Caco-2 (cell line): ENCODE results near the gene CBX4. TPM values are rescaled to one million over a fixed set of nuclear protein-coding genes. Genes with fewer than 3 reads are reported as not detected.

Experiments
- BruUV-seq: library from RNA; stranded (reverse); fragments of 400-500 nt; replicated peaks from 2 replicates; lab custom pipeline; 2021; lab: Mats Ljungman, UMichigan
- CTCF ChIA-PET: fragments of 300-600 bp; sonication (Branson Sonifier 250); formaldehyde crosslinking; loops from one replicate; lab custom pipeline; 2022; ENCODE audit warnings: antibody characterized with exemption; lab: Charles Lee
- POLR2A ChIA-PET: fragments of 300-600 bp; sonication (Branson Sonifier 250); formaldehyde crosslinking; loops from one replicate; lab custom pipeline; 2022; ENCODE audit warnings: antibody characterized with exemption; lab: Charles Lee
- DNase-seq, 2 experiments: peaks; one replicate each; pipeline versions ENCODE4 v3.0.0 to v3.0.0-alpha.2; 2020 to 2022
- H3K27me3 ChIP-seq: replicated peaks from 2 replicates; pipeline ENCODE4 v1.6.0; 2011; ENCODE audit warnings: low read length; ENCODE audit not compliant: control insufficient read depth, insufficient read depth
- H3K36me3 ChIP-seq: 2 replicates; pipeline ENCODE4 v1.5.1; 2011; ENCODE audit warnings: low read length; ENCODE audit not compliant: control insufficient read depth, insufficient read depth
- H3K4me1 ChIP-seq: fragments of 250-450 bp; sonication (Bioruptor Pico); 2 replicates; pipeline ENCODE4 v1.5.1; 2020; ENCODE audit warnings: mild to moderate bottlenecking
- H3K4me3 ChIP-seq: 2 replicates; pipeline ENCODE4 v1.5.1; 2011; ENCODE audit warnings: low read depth, mild to moderate bottlenecking, control low read depth, low read length
- H3K9me3 ChIP-seq: fragments of 250-450 bp; sonication (Bioruptor Pico); 2 replicates; pipeline ENCODE4 v1.5.1; 2020; ENCODE audit warnings: mild to moderate bottlenecking, moderate library complexity
- H3K27ac Mint-ChIP-seq: one replicate; pipeline ENCODE4 v1.8.0; 2022; ENCODE audit warnings: mixed read lengths; ENCODE audit not compliant: unreplicated experiment
- H3K27me3 Mint-ChIP-seq: one replicate; pipeline ENCODE4 v1.8.0; 2022; ENCODE audit warnings: mixed read lengths; ENCODE audit not compliant: insufficient read depth, unreplicated experiment
- H3K36me3 Mint-ChIP-seq: one replicate; pipeline ENCODE4 v1.8.0; 2022; ENCODE audit warnings: mild to moderate bottlenecking, mixed read lengths; ENCODE audit not compliant: insufficient read depth, unreplicated experiment
- H3K4me1 Mint-ChIP-seq: one replicate; pipeline ENCODE4 v1.8.0; 2022; ENCODE audit warnings: low read depth, mixed read lengths; ENCODE audit not compliant: unreplicated experiment
- H3K4me3 Mint-ChIP-seq: one replicate; pipeline ENCODE4 v1.8.0; 2022; ENCODE audit warnings: mild to moderate bottlenecking, moderate library complexity, mixed read lengths; ENCODE audit not compliant: unreplicated experiment
- H3K9me3 Mint-ChIP-seq: one replicate; pipeline ENCODE4 v1.8.0; 2022; ENCODE audit warnings: mixed read lengths; ENCODE audit not compliant: unreplicated experiment
- CTCF ChIP-seq, 2 experiments: fragments of 200-600 bp in 1 of 2; IDR thresholded peaks; 1 replicate in 1 of 2; 2 replicates in 1 of 2; pipeline versions ENCODE4 v1.5.1 to v1.8.0; 2011 to 2022; ENCODE audit warnings: antibody characterized with exemption in 1 of 2, control low read depth in 1 of 2, inconsistent platforms in 1 of 2, low read depth in 1 of 2, low read length in 1 of 2, mild to moderate bottlenecking in 1 of 2, moderate library complexity in 1 of 2; ENCODE audit not compliant: insufficient read depth in 1 of 2, severe bottlenecking in 1 of 2, unreplicated experiment in 1 of 2
- intact Hi-C: fragments of 100-400 bp; cut with micrococcal nuclease; formaldehyde crosslinking; loops from one replicate; pipeline ENCODE4 v1.10.0; 2022; ENCODE audit not compliant: unreplicated experiment
- total RNA-seq: library from RNA; stranded (reverse); gene quantifications from 2 replicates; pipeline ENCODE4 v1.2.3, GENCODE V29; 2022

CBX4 gene
- total RNA-seq, 1 experiment from 2014 or later, result 114 TPM

- POLR2A ChIA-PET, result interaction anchor here (0.6 kb wide), 2 partner anchors 46 to 56 kb away, joined by 3 to 5 read pairs; no protein-coding TSS in a partner anchor
- CTCF ChIA-PET, result interaction anchor here (0.7 to 1.6 kb wide), 2 partner anchors 25 to 38 kb away, joined by 4 to 7 read pairs; partner anchors contain the start of gene CBX8
- DNase-seq, result peak; percentile 46 to 61
- Mint-ChIP-seq H3K36me3 (peaks cover 95% of the 10 kb centered on the region), H3K9me3 (no peaks in the 10 kb centered on the region), H3K4me1 (peaks cover 7% of the 10 kb centered on the region), H3K27me3 (no peaks in the 10 kb centered on the region), H3K27ac (peak overlapping the region; percentile 45), H3K4me3 (no peak overlapping the region)
- TF ChIP-seq CTCF (IDR thresholded peaks at IDR 0.05; ENCODE audit: insufficient read depth in 1 of 2, low read depth in 1 of 2, low read length in 1 of 2, severe bottlenecking in 1 of 2, unreplicated experiment in 1 of 2), result peak; percentile 71 to 88
- Histone ChIP-seq H3K4me1 (peaks cover 40% of the 10 kb centered on the region), H3K4me3 (no peak overlapping the region), H3K9me3 (no peaks in the 10 kb centered on the region), H3K36me3 (peaks cover 5% of the 10 kb centered on the region), H3K27me3 (no peaks in the 10 kb centered on the region)
- BruUV-seq, result no TSS peak
- intact Hi-C loops, result loop anchor here (5.0 kb wide), 1 partner anchor 33 kb away; no protein-coding TSS in a partner anchor
Measured at GRCh38 chr17:79834565-79835469, 4.4 kb downstream of the CBX4 start.

- peaks cover 40% of the 10 kb centered on the region for H3K4me1 ChIP-seq
- no peaks in the 10 kb centered on the region for H3K9me3 ChIP-seq
- Mint-ChIP-seq H3K27ac (peak overlapping the region; percentile 45), H3K4me1 (peaks cover 7% of the 10 kb centered on the region), H3K9me3 (no peaks in the 10 kb centered on the region), H3K27me3 (no peaks in the 10 kb centered on the region), H3K36me3 (peaks cover 87% of the 10 kb centered on the region), H3K4me3 (no peak overlapping the region)
- no peak for DNase-seq
- H3K36me3 ChIP-seq, result peaks cover 5% of the 10 kb centered on the region
- no peak overlapping the region for H3K4me3 ChIP-seq
- intact Hi-C loops, result no loop called here
- BruUV-seq, result no TSS peak
- CTCF ChIA-PET, result interaction anchor here (1.0 kb wide), 1 partner anchor 22 kb away, joined by 3 read pairs; no protein-coding TSS in a partner anchor
- no peaks in the 10 kb centered on the region for H3K27me3 ChIP-seq
- POLR2A ChIA-PET, result interaction anchor here (0.6 to 0.7 kb wide), 2 partner anchors 89 to 160 kb away, joined by 4 read pairs; no protein-coding TSS in a partner anchor
- no peak for TF ChIP-seq CTCF (IDR thresholded peaks at IDR 0.05; ENCODE audit: insufficient read depth in 1 of 2, low read depth in 1 of 2, low read length in 1 of 2, severe bottlenecking in 1 of 2, unreplicated experiment in 1 of 2)
Measured at GRCh38 chr17:79833744-79834564, 5.3 kb downstream of the CBX4 start.

- TF ChIP-seq CTCF (IDR thresholded peaks at IDR 0.05; ENCODE audit: insufficient read depth in 1 of 2, low read depth in 1 of 2, low read length in 1 of 2, severe bottlenecking in 1 of 2, unreplicated experiment in 1 of 2), result no peak
- intact Hi-C loops, result no loop called here
- CTCF ChIA-PET, result interaction anchor here (1.0 kb wide), 1 partner anchor 21 kb away, joined by 3 read pairs; no protein-coding TSS in a partner anchor
- DNase-seq, result no peak
- POLR2A ChIA-PET, result interaction anchor here (0.5 to 0.7 kb wide), 4 partner anchors 11 to 161 kb away, joined by 3 to 4 read pairs (median 4); no protein-coding TSS in a partner anchor
- peaks cover 40% of the 10 kb centered on the region for H3K4me1 ChIP-seq
- peaks cover 5% of the 10 kb centered on the region for H3K36me3 ChIP-seq
- H3K27me3 ChIP-seq, result no peaks in the 10 kb centered on the region
- peak overlapping the region; percentile 2 for H3K27ac Mint-ChIP-seq
- peaks cover 78% of the 10 kb centered on the region for H3K36me3 Mint-ChIP-seq
- H3K27me3 Mint-ChIP-seq, result no peaks in the 10 kb centered on the region
- H3K9me3 ChIP-seq, result no peaks in the 10 kb centered on the region
- peaks cover 7% of the 10 kb centered on the region for H3K4me1 Mint-ChIP-seq
- BruUV-seq, result no TSS peak
- H3K9me3 Mint-ChIP-seq, result no peaks in the 10 kb centered on the region
- no peak overlapping the region for H3K4me3 ChIP-seq
- no peak overlapping the region for H3K4me3 Mint-ChIP-seq
Measured at GRCh38 chr17:79833110-79833450, 6.2 kb downstream of the CBX4 start.
